BLaER1 (cell line): ENCODE data around the gene PSTPIP2.

ENCODE experiments used
- H3K27ac ChIP-seq: shearing (Covaris generic); formaldehyde crosslinking; 2 replicates; pipeline ENCODE4 v1.8.1; 2022
- H3K27me3 ChIP-seq: shearing (Covaris generic); formaldehyde crosslinking; 2 replicates; pipeline ENCODE4 v1.8.1; 2022
- H3K36me3 ChIP-seq: shearing (Covaris generic); formaldehyde crosslinking; 2 replicates; pipeline ENCODE4 v1.8.1; 2022
- H3K4me1 ChIP-seq: shearing (Covaris generic); formaldehyde crosslinking; 2 replicates; pipeline ENCODE4 v1.8.1; 2022
- H3K4me2 ChIP-seq: shearing (Covaris generic); formaldehyde crosslinking; 2 replicates; pipeline ENCODE4 v1.8.1; 2022
- H3K4me3 ChIP-seq: shearing (Covaris generic); formaldehyde crosslinking; 2 replicates; pipeline ENCODE4 v1.8.1; 2022
- H3K9ac ChIP-seq: shearing (Covaris generic); formaldehyde crosslinking; 2 replicates; pipeline ENCODE4 v1.8.1; 2022
- H3K9me3 ChIP-seq: shearing (Covaris generic); formaldehyde crosslinking; 2 replicates; pipeline ENCODE4 v1.8.1; 2022
- H4K20me1 ChIP-seq: shearing (Covaris generic); formaldehyde crosslinking; 2 replicates; pipeline ENCODE4 v1.8.1; 2022
- Cebpa-rat ChIP-seq: shearing (Covaris generic); IDR thresholded peaks from 2 replicates; pipeline ENCODE4 v1.8.1; 2022

Gene PSTPIP2

DNA sequence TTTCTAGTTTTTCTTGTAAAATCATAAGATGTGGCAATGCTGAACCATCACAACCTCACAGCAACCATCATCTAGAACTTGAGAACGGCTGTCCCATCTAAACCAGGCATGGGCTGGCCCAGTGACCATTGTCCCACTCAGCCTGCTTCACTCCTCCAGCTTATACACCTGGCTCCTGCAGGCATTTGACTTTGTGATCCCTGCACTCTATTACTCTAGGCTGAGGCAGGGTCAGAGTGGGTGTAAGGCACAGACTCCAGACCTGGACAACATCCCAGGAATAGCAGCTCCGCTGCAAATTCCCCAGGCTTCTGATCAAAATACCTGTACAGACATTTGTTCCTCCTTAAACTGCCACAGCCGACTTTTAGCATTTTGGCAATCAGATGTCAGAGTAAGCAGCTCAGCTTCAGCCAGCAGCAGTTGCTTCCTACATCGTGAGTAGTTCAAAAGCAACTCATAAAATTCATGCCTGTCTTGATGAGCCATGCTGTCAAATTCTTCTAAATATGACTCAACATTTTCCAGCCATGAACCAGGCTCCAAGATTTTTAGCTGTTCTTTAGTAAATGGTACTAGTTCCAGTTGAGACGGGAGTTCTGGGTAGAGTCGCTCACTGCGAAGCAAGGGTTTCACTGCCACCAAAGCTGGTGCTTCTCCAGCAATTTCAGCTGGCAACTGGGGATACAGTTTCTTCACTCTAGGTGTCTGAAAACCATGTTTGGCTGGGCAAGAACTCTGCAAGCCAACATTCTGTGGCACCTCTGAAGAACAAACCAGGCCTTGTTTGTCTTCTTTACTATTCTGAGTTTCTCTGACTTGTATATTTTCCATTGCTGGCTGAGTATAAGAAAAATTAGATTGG is 117.8 kb downstream of the PSTPIP2 start:
- Histone ChIP-seq H3K4me1 (no peaks in the 10 kb centered on the region), H3K9me3 (no peaks in the 10 kb centered on the region), H3K4me2 (no peak overlapping the region), H4K20me1 (peaks cover 39% of the 10 kb centered on the region), H3K27me3 (no peaks in the 10 kb centered on the region), H3K27ac (no peak overlapping the region), H3K9ac (no peak overlapping the region), H3K36me3 (peaks cover 62% of the 10 kb centered on the region), H3K4me3 (no peak overlapping the region)
- no peak for TF ChIP-seq Cebpa-rat

GRCh38 chr18:45951016-45951714 is 120.9 kb downstream of the PSTPIP2 start:
- H3K27ac ChIP-seq = no peak overlapping the region
- H3K9me3 ChIP-seq = no peaks in the 10 kb centered on the region
- H3K36me3 ChIP-seq = peaks cover 94% of the 10 kb centered on the region
- no peaks in the 10 kb centered on the region for H3K27me3 ChIP-seq
- H3K9ac ChIP-seq = no peak overlapping the region
- H4K20me1 ChIP-seq = peaks cover 12% of the 10 kb centered on the region; the same call in 1 of the 2 replicates
- H3K4me2 ChIP-seq = no peak overlapping the region
- H3K4me3 ChIP-seq = no peak overlapping the region
- no peak for TF ChIP-seq Cebpa-rat
- no peaks in the 10 kb centered on the region for H3K4me1 ChIP-seq

DNA sequence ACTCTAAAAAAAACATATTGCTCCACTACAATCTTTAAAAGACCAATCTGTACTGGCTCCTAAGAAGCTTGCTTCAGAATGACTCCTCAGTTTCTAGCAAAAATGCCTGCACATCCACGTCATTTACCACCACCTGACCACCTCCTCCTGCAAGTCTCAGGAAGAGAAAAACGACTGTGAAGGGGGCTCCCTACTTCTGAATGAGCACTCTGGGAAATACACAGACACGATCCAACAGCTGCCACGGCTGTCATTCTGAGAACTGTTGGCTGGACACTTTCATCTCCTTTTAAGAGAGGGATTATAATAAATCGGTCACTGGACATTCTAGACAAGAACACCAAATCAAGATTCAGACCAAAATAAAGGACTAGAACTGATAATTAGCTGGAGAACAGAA is 126.4 kb downstream of the PSTPIP2 start:
- H3K27ac ChIP-seq = no peak overlapping the region
- no peaks in the 10 kb centered on the region for H3K4me1 ChIP-seq
- 0 out of 2 replicates have a peak, but pooled peaks cover 4% of the 10 kb centered on the region for H4K20me1 ChIP-seq
- peaks cover 99% of the 10 kb centered on the region for H3K36me3 ChIP-seq
- no peak for TF ChIP-seq Cebpa-rat
- H3K9ac ChIP-seq = no peak overlapping the region
- no peak overlapping the region for H3K4me2 ChIP-seq
- H3K9me3 ChIP-seq = no peaks in the 10 kb centered on the region
- H3K4me3 ChIP-seq = no peak overlapping the region
- no peaks in the 10 kb centered on the region for H3K27me3 ChIP-seq

- Histone ChIP-seq H3K4me1 (no peaks in the 10 kb centered on the region), H3K4me3 (no peak overlapping the region), H3K4me2 (no peak overlapping the region), H3K27ac (no peak overlapping the region), H3K27me3 (no peaks in the 10 kb centered on the region), H3K9ac (no peak overlapping the region), H3K36me3 (peaks cover 97% of the 10 kb centered on the region), H4K20me1 (0 out of 2 replicates have a peak, but pooled peaks cover 4% of the 10 kb centered on the region), H3K9me3 (no peaks in the 10 kb centered on the region)
- no peak for TF ChIP-seq Cebpa-rat
Measured at GRCh38 chr18:45940724-45941123, 131.3 kb downstream of the PSTPIP2 start.

DNA sequence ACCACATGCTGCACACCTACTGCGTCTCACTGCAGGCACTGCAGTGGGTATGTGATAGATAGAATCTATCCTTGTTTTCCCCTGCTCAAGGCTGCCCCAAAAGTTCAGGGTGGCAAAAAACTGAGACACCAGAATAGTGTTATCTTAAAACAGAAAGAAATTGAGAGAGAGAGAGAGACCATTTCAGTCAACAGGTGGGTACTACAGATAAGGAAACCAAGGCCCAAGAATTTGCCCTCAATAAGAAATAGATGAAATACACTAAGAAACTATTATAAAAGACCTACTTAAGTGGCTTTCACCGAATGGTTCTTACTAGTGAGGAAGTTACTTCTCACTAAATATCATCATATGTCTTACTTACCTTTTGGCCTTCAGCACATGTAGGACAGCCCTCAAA is 132.8 kb downstream of the PSTPIP2 start:
- H4K20me1 ChIP-seq = no peaks in the 10 kb centered on the region
- no peaks in the 10 kb centered on the region for H3K27me3 ChIP-seq
- no peak for TF ChIP-seq Cebpa-rat
- no peaks in the 10 kb centered on the region for H3K4me1 ChIP-seq
- no peak overlapping the region for H3K9ac ChIP-seq
- H3K9me3 ChIP-seq = no peaks in the 10 kb centered on the region
- no peak overlapping the region for H3K4me2 ChIP-seq
- no peak overlapping the region for H3K27ac ChIP-seq
- H3K4me3 ChIP-seq = no peak overlapping the region
- peaks cover 95% of the 10 kb centered on the region for H3K36me3 ChIP-seq

- Histone ChIP-seq H3K27ac (no peak overlapping the region), H3K4me3 (no peak overlapping the region), H3K9me3 (no peaks in the 10 kb centered on the region), H3K9ac (no peak overlapping the region), H3K4me2 (no peak overlapping the region), H3K4me1 (no peaks in the 10 kb centered on the region), H3K36me3 (peaks cover 93% of the 10 kb centered on the region), H3K27me3 (no peaks in the 10 kb centered on the region), H4K20me1 (no peaks in the 10 kb centered on the region)
- TF ChIP-seq Cebpa-rat = no peak
Measured at GRCh38 chr18:45938488-45938935, 133.5 kb downstream of the PSTPIP2 start.

DNA sequence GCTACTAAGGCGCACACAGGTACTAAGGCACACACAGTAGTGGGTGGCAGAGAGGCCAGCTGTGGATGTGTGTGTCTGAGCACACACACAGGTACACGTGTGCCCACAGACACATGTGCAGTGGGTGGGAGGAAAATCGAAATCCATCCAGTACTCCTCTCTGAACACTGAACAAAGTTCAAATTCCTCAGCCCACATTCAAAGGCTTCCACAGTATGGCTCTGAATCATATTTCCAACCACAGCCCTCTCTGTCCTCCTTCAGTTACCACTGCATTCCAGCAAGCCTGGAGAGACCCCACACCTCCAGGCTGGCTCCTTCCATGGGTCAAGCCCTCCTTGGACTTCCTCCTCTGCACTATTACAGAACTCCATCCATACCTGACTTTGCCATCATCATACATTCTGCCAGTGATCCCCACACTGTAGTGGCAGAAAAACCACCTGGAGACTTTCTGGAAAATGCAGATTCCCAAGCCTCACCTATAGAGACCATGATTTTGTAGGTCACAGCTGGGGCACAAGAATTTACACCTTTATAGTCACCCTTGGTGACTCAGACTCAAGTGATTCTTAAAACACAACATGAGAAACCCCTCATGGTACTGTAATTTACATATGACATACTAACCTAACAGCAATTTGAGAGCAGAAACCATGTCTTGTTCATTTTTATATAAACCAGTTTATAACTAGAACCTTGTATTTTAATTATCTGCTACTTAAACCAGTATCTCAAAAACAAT is 136.3 kb downstream of the PSTPIP2 start:
- H3K4me3 ChIP-seq = no peak overlapping the region
- no peak overlapping the region for H3K9ac ChIP-seq
- H3K4me1 ChIP-seq = no peaks in the 10 kb centered on the region
- H3K9me3 ChIP-seq = no peaks in the 10 kb centered on the region
- no peak overlapping the region for H3K27ac ChIP-seq
- no peaks in the 10 kb centered on the region for H3K27me3 ChIP-seq
- no peak for TF ChIP-seq Cebpa-rat
- H4K20me1 ChIP-seq = no peaks in the 10 kb centered on the region
- H3K36me3 ChIP-seq = peaks cover 86% of the 10 kb centered on the region
- no peak overlapping the region for H3K4me2 ChIP-seq
